Mesothelial cell of epicardium (in vitro differentiated cells): ENCODE measurements around the gene ANKS1B. TPM values are rescaled to one million over a fixed set of nuclear protein-coding genes. Genes with fewer than 3 reads are reported as not detected.

Experiments used
- DNase-seq, 2 experiments: peaks; one replicate each; pipeline ENCODE4 v3.0.0; 2021; ENCODE audit warnings: low spot score in 2 of 2; ENCODE audit not compliant: unreplicated experiment in 2 of 2
- H3K27ac Mint-ChIP-seq: 2 replicates; pipeline ENCODE4 v1.8.0; 2021; ENCODE audit warnings: mixed read lengths
- H3K27me3 Mint-ChIP-seq: 2 replicates; pipeline ENCODE4 v1.8.0; 2021; ENCODE audit warnings: low read depth, mixed read lengths
- H3K36me3 Mint-ChIP-seq: 2 replicates; pipeline ENCODE4 v1.8.0; 2021; ENCODE audit warnings: mixed read lengths
- H3K4me1 Mint-ChIP-seq: 2 replicates; pipeline ENCODE4 v1.8.0; 2021; ENCODE audit warnings: mixed read lengths
- H3K4me3 Mint-ChIP-seq: 2 replicates; pipeline ENCODE4 v1.8.0; 2021; ENCODE audit warnings: mild to moderate bottlenecking, moderate library complexity, mixed read lengths
- H3K9me3 Mint-ChIP-seq: 2 replicates; pipeline ENCODE4 v1.8.0; 2021; ENCODE audit warnings: mixed read lengths
- total RNA-seq: library from RNA; stranded (reverse); gene quantifications from 3 replicates; pipeline ENCODE4 v1.2.1, GENCODE V29; 2021
- TF ChIP-seq, protein P1 (sequence below): fragments of 200-600 bp; sonication (generic); IDR thresholded peaks from one replicate; pipeline ENCODE4 v1.5.0; 2021; ENCODE audit warnings: antibody characterized with exemption; ENCODE audit not compliant: unreplicated experiment

Gene ANKS1B
- total RNA-seq, 1 donor from 2014 or later, result 8.8 TPM

DNA sequence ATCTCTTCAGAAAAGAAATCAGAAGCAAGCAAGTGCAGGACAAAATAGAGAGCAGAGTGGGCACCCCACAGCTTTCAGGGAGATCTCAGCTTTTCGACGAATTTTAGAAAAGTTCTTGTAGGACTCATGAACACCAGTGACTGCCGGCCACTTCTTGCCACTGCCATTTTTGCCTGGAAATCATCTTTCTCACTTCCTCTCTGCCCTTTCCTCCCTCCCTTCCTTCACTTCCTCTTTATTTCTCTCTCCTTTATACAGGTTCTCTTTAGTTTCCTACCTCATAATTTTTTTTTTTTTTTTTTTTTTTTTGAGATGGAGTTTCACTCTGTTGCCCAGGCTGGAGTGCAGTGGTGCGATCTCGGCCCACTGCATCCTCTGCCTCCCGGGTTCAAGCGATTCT is 1154.1 kb downstream of the ANKS1B start:
- peaks cover 5% of the 10 kb centered on the region for H3K27me3 Mint-ChIP-seq
- no peaks in the 10 kb centered on the region for H3K9me3 Mint-ChIP-seq
- TF ChIP-seq, protein P1, sequence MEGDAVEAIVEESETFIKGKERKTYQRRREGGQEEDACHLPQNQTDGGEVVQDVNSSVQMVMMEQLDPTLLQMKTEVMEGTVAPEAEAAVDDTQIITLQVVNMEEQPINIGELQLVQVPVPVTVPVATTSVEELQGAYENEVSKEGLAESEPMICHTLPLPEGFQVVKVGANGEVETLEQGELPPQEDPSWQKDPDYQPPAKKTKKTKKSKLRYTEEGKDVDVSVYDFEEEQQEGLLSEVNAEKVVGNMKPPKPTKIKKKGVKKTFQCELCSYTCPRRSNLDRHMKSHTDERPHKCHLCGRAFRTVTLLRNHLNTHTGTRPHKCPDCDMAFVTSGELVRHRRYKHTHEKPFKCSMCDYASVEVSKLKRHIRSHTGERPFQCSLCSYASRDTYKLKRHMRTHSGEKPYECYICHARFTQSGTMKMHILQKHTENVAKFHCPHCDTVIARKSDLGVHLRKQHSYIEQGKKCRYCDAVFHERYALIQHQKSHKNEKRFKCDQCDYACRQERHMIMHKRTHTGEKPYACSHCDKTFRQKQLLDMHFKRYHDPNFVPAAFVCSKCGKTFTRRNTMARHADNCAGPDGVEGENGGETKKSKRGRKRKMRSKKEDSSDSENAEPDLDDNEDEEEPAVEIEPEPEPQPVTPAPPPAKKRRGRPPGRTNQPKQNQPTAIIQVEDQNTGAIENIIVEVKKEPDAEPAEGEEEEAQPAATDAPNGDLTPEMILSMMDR, result no peak
- no peak overlapping the region for H3K4me3 Mint-ChIP-seq
- DNase-seq, result no peak
- no peak overlapping the region for H3K27ac Mint-ChIP-seq
- peaks cover 16% of the 10 kb centered on the region for H3K4me1 Mint-ChIP-seq
- no peaks in the 10 kb centered on the region for H3K36me3 Mint-ChIP-seq

DNA sequence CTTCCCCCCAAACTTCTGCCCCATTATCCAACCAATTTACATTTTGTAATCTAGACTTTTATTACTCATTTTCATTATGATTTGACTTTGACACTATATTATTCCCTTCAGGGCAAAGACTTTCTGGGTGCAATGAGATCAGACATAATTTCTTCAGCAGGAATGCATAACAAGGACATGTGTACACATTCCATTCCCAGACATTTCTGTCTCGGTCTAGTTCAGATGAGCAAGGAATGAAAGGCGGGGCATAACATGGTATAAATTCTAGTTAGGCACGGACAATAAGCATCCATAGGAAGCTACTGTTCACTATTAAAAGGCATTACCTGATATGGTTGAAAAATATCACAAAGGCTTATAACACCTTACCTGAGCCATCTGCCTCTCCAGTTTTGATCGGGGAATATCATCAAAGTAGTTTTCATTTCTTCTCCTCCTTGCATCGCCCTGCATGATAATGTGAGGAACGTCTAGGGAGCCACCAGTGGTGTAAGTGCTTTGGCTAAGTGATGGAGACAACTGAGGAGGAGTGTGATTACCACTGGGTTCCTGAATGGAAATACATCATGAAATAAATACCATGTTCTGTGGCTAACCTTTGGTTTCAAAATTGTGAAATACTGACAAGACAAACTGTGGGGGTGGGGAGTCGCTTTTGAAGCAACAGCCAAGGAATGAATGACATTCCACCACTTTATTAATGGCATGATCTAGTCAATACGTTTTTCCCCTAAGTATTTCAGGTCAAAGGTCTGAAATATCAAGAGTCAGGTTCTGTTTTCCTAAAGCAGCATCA is 1155.7 kb downstream of the ANKS1B start:
- TF ChIP-seq, protein P1, result no peak
- H3K36me3 Mint-ChIP-seq, result no peaks in the 10 kb centered on the region
- no peak for DNase-seq
- H3K4me3 Mint-ChIP-seq, result no peak overlapping the region
- peaks cover 3% of the 10 kb centered on the region for H3K27me3 Mint-ChIP-seq
- H3K4me1 Mint-ChIP-seq, result peaks cover 16% of the 10 kb centered on the region
- H3K27ac Mint-ChIP-seq, result peak overlapping the region; percentile 35
- H3K9me3 Mint-ChIP-seq, result no peaks in the 10 kb centered on the region

DNA sequence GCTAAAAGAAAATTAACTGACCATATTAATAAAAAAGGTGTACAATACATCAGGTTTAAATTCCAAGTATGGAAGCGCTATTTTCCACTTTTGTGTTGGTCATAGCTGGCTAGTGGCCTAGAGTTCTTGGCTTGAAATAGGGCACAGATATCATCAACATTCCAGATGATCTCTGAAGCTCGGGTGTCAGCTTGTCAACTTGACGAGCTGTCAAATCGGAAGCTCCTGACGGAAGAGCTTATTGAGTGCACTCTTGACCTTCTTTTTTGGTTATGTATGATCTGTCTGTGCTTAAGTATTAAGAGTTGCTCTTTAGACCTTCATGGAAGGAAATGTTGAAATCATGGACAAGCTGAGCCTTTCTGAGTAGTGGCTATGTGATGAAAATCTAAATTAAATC is 1161.7 kb downstream of the ANKS1B start:
- peaks cover 27% of the 10 kb centered on the region for H3K4me1 Mint-ChIP-seq
- H3K4me3 Mint-ChIP-seq, result no peak overlapping the region
- H3K9me3 Mint-ChIP-seq, result no peaks in the 10 kb centered on the region
- no peaks in the 10 kb centered on the region for H3K36me3 Mint-ChIP-seq
- H3K27me3 Mint-ChIP-seq, result no peaks in the 10 kb centered on the region
- TF ChIP-seq, protein P1, result no peak
- no peak overlapping the region for H3K27ac Mint-ChIP-seq
- DNase-seq, result no peak

DNA sequence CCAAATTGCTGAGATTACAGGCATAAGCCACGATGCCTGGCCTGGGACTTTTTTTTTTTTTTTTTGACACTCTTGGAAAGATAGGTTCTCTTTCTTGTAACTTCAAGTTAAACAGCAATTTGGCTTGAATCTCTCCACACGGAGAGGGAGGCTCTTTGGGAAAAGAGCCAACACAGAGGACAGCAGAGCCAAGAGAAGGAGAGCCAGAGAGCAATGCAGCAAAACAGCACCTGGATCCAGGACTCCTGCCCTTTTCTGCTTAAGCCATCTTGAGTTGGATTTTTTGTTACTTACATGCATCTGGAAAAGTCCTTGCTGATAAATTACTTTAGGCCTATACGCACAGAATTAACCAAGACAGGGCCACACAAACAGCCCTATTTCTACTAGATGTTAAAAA is 1162.9 kb downstream of the ANKS1B start:
- no peaks in the 10 kb centered on the region for H3K36me3 Mint-ChIP-seq
- peaks cover 27% of the 10 kb centered on the region for H3K4me1 Mint-ChIP-seq
- no peaks in the 10 kb centered on the region for H3K27me3 Mint-ChIP-seq
- H3K4me3 Mint-ChIP-seq, result no peak overlapping the region
- peak overlapping the region; percentile 18 for H3K27ac Mint-ChIP-seq
- DNase-seq, result no peak
- no peaks in the 10 kb centered on the region for H3K9me3 Mint-ChIP-seq
- TF ChIP-seq, protein P1, result no peak

DNA sequence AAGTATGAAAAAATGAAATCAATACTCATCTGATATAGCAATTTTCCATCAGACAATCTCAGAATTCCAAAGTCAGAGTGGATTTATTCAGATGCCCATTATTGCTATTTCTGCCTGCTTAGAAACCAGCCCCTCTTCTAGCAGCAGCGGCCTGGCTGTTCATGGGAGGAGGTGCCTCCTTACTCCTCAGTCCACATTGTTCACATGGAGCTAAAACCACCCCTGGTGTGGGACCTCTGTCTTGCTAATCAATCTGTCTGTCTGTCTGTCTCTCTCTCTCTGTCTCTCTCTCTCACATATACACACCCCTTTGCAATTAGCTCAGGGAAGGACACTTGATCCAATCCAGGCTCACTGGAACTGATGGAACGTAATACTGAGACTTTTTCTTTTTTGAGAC is 1163.5 kb downstream of the ANKS1B start:
- no peaks in the 10 kb centered on the region for H3K36me3 Mint-ChIP-seq
- H3K4me3 Mint-ChIP-seq, result no peak overlapping the region
- no peak for DNase-seq
- TF ChIP-seq, protein P1, result no peak
- H3K27ac Mint-ChIP-seq, result no peak overlapping the region
- no peaks in the 10 kb centered on the region for H3K9me3 Mint-ChIP-seq
- H3K27me3 Mint-ChIP-seq, result no peaks in the 10 kb centered on the region
- peaks cover 25% of the 10 kb centered on the region for H3K4me1 Mint-ChIP-seq
